AG10803 (cell line): ENCODE results near the gene TTC21A.

Experiments used
- DNase-seq: peaks from one replicate; pipeline ENCODE4 v3.0.0; 2010; ENCODE audit warnings: low read depth
- H3K4me3 ChIP-seq: 2 replicates; pipeline ENCODE4 v1.5.1; 2011; ENCODE audit warnings: mild to moderate bottlenecking, low read length, control low read depth
- CTCF ChIP-seq: conservative IDR thresholded peaks from 2 replicates; pipeline ENCODE4 v1.5.1; 2011; ENCODE audit warnings: mild to moderate bottlenecking, low read length, control low read depth, inconsistent platforms

TTC21A gene

GRCh38 chr3:39135170-39135805, 27.8 kb downstream of the TTC21A start:
- no peak for TF ChIP-seq CTCF
- H3K4me3 ChIP-seq: no peak overlapping the region
- no peak for DNase-seq

- H3K4me3 ChIP-seq: no peak overlapping the region
- no peak for DNase-seq
- no peak for TF ChIP-seq CTCF
These were observed 29.3 kb downstream of the TTC21A start for GRCh38 chr3:39136533-39137434.

- TF ChIP-seq CTCF: no peak
- H3K4me3 ChIP-seq: no peak overlapping the region
- DNase-seq: no peak
These were observed 30.0 kb downstream of the TTC21A start for GRCh38 chr3:39137435-39137936.

GRCh38 chr3:39137991-39138803, 30.7 kb downstream of the TTC21A start:
- no peak overlapping the region for H3K4me3 ChIP-seq
- DNase-seq: no peak
- no peak for TF ChIP-seq CTCF

- peak; percentile 40 for DNase-seq
- no peak for TF ChIP-seq CTCF
These were observed 31.4 kb downstream of the TTC21A start for GRCh38 chr3:39138804-39139415.

GRCh38 chr3:39139442-39139841, 32.0 kb downstream of the TTC21A start:
- TF ChIP-seq CTCF: no peak
- H3K4me3 ChIP-seq: no peak overlapping the region
- DNase-seq: no peak

More at GRCh38 chr3:39138804-39139415, 31.4 kb downstream of the TTC21A start:
- no peak overlapping the region for H3K4me3 ChIP-seq
